Panc1 (cell line): ENCODE data around the gene IL31RA. TPM values are rescaled to one million over a fixed set of nuclear protein-coding genes. Genes with fewer than 3 reads are reported as not detected.

Experiments
- ATAC-seq: fragments of 200-7000 bp; cut with Tn5 transposase; 2 replicates; pipeline ENCODE4 v1.9.1; 2020; ENCODE audit warnings: mild to moderate bottlenecking, moderate library complexity
- BruUV-seq: library from RNA; stranded (reverse); fragments of 400-500 nt; replicated peaks from 2 replicates; lab custom pipeline; 2021; lab: Mats Ljungman, UMichigan
- CTCF ChIA-PET: fragments of 300-600 bp; sonication (Branson Sonifier 250); formaldehyde crosslinking; loops from one replicate; lab custom pipeline; 2022; ENCODE audit warnings: antibody characterized with exemption; lab: Charles Lee
- POLR2A ChIA-PET: fragments of 300-600 bp; sonication (Branson Sonifier 250); formaldehyde crosslinking; loops from one replicate; lab custom pipeline; 2022; ENCODE audit warnings: antibody characterized with exemption; lab: Charles Lee
- DNase-seq: peaks from one replicate; pipeline ENCODE4 v3.0.0-alpha.2; 2010; ENCODE audit warnings: low read depth, low spot score
- H3K27ac ChIP-seq: 2 replicates; pipeline ENCODE4 v1.5.1; 2011; ENCODE audit warnings: mild to moderate bottlenecking, low read length, inconsistent platforms
- H3K27me3 ChIP-seq: fragments of 200-500 bp; sonication (Bioruptor generic); 2 replicates; pipeline ENCODE4 v1.6.0; 2014; ENCODE audit warnings: low read length, inconsistent platforms; ENCODE audit not compliant: control insufficient read depth, insufficient read depth
- H3K36me3 ChIP-seq: fragments of 200-500 bp; sonication (Bioruptor generic); 2 replicates; pipeline ENCODE4 v1.5.1; 2014; ENCODE audit warnings: inconsistent platforms, mild to moderate bottlenecking, low read length, moderate library complexity; ENCODE audit not compliant: control insufficient read depth, insufficient read depth
- H3K4me1 ChIP-seq: 2 replicates; pipeline ENCODE4 v1.5.1; 2011; ENCODE audit warnings: inconsistent platforms, mild to moderate bottlenecking, low read length, moderate library complexity; ENCODE audit not compliant: control insufficient read depth, insufficient read depth
- H3K4me3 ChIP-seq, 2 experiments: 2 replicates each; pipeline ENCODE4 v1.5.1; 2011 to 2012; ENCODE audit warnings: low read depth in 2 of 2, low read length in 2 of 2, mild to moderate bottlenecking in 2 of 2, inconsistent platforms in 1 of 2, moderate library complexity in 1 of 2
- H3K9me3 ChIP-seq: fragments of 200-500 bp; sonication (Bioruptor generic); 2 replicates; pipeline ENCODE4 v1.5.1; 2014; ENCODE audit warnings: low read depth, mild to moderate bottlenecking, inconsistent platforms, low read length, moderate library complexity; ENCODE audit not compliant: control insufficient read depth, insufficient read depth
- POLR2AphosphoS5 ChIP-seq: IDR thresholded peaks from 2 replicates; pipeline ENCODE4 v1.6.1; 2012; ENCODE audit warnings: mild to moderate bottlenecking, low read depth, low read length, moderate library complexity
- SIN3A ChIP-seq: IDR thresholded peaks from 2 replicates; pipeline ENCODE4 v1.6.1; 2012; ENCODE audit warnings: low read depth, mild to moderate bottlenecking, low read length, moderate library complexity, borderline replicate concordance; ENCODE audit not compliant: insufficient read depth
- TCF7L2 ChIP-seq: IDR thresholded peaks from 2 replicates; pipeline ENCODE4 v1.6.1; 2011; ENCODE audit warnings: mild to moderate bottlenecking, low read depth, low read length, inconsistent platforms
- in situ Hi-C: cut with HindIII; loops from 2 replicates; pipeline ENCODE4 v1.10.0; 2016; ENCODE audit warnings: low sequenced_read_pairs, low pct_unique_long_range_greater_than_20kb
- intact Hi-C: fragments of 100-400 bp; cut with micrococcal nuclease; formaldehyde crosslinking; loops from one replicate; pipeline ENCODE4 v1.10.0; 2022; ENCODE audit not compliant: unreplicated experiment
- total RNA-seq: library from RNA; stranded (reverse); gene quantifications from one replicate; pipeline ENCODE4 v1.2.1, GENCODE V29; 2021; ENCODE audit not compliant: unreplicated experiment
- TF ChIP-seq, protein P1 (sequence below): fragments of 450-650 bp; IDR thresholded peaks from 2 replicates; pipeline ENCODE4 v1.5.1; 2017; ENCODE audit warnings: mild to moderate bottlenecking
- TF ChIP-seq, protein P2 (sequence below), 2 experiments: IDR thresholded peaks; 2 replicates each; pipeline ENCODE4 v1.6.1; 2011 to 2012; ENCODE audit warnings: low read depth in 2 of 2, control low read depth in 1 of 2, low read length in 1 of 2, mild to moderate bottlenecking in 1 of 2, moderate library complexity in 1 of 2; ENCODE audit not compliant: insufficient read depth in 1 of 2

IL31RA gene
- total RNA-seq, 1 experiment from 2014 or later: 3.1 TPM

DNA sequence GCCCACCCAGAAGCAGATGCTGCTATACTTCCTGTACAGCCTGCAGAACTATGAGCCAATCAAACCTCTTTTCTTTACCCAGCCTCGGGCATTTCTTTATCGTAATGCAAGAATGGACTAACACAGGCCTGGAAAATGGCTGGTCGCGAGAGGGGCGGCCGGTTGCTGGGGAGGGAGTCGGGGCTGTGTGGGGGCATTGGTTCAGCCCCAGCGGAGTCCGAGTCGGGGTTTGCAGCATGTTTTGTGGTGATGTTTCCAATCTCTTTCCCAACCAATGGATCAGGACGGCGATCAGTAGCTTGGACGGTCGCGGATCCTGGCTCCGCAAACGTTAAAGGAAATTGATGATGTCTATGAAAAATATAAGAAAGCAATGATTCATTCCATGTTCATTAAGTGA is 18.7 kb upstream of the IL31RA start:
- CTCF ChIA-PET: no interaction called here

DNA sequence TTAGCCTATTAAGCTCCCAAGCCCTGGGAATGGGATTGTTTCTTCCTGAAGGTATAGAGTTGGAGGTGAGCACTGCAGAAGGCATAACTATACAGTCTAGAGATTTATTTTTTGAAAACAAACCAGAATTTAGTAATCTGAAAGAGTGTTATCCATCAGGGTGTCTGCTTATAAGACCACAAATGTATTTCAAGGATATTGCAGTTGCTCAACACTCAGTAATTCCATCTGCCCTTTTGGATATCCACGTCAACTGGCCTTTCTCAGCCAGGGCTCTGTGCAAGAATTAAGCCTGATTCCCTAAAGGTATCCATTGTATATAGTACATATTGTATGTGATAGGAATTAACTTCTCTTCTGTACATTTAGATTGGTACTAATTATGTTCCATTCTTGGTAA is 15.0 kb upstream of the IL31RA start:
- no peak for TF ChIP-seq TCF7L2
- TF ChIP-seq, protein P1, sequence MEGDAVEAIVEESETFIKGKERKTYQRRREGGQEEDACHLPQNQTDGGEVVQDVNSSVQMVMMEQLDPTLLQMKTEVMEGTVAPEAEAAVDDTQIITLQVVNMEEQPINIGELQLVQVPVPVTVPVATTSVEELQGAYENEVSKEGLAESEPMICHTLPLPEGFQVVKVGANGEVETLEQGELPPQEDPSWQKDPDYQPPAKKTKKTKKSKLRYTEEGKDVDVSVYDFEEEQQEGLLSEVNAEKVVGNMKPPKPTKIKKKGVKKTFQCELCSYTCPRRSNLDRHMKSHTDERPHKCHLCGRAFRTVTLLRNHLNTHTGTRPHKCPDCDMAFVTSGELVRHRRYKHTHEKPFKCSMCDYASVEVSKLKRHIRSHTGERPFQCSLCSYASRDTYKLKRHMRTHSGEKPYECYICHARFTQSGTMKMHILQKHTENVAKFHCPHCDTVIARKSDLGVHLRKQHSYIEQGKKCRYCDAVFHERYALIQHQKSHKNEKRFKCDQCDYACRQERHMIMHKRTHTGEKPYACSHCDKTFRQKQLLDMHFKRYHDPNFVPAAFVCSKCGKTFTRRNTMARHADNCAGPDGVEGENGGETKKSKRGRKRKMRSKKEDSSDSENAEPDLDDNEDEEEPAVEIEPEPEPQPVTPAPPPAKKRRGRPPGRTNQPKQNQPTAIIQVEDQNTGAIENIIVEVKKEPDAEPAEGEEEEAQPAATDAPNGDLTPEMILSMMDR: no peak
- no peak for TF ChIP-seq POLR2AphosphoS5
- TF ChIP-seq SIN3A: no peak
- TF ChIP-seq, protein P2, sequence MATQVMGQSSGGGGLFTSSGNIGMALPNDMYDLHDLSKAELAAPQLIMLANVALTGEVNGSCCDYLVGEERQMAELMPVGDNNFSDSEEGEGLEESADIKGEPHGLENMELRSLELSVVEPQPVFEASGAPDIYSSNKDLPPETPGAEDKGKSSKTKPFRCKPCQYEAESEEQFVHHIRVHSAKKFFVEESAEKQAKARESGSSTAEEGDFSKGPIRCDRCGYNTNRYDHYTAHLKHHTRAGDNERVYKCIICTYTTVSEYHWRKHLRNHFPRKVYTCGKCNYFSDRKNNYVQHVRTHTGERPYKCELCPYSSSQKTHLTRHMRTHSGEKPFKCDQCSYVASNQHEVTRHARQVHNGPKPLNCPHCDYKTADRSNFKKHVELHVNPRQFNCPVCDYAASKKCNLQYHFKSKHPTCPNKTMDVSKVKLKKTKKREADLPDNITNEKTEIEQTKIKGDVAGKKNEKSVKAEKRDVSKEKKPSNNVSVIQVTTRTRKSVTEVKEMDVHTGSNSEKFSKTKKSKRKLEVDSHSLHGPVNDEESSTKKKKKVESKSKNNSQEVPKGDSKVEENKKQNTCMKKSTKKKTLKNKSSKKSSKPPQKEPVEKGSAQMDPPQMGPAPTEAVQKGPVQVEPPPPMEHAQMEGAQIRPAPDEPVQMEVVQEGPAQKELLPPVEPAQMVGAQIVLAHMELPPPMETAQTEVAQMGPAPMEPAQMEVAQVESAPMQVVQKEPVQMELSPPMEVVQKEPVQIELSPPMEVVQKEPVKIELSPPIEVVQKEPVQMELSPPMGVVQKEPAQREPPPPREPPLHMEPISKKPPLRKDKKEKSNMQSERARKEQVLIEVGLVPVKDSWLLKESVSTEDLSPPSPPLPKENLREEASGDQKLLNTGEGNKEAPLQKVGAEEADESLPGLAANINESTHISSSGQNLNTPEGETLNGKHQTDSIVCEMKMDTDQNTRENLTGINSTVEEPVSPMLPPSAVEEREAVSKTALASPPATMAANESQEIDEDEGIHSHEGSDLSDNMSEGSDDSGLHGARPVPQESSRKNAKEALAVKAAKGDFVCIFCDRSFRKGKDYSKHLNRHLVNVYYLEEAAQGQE (IDR thresholded peaks at IDR 0.05; ENCODE audit: insufficient read depth in 1 of 2, low read depth in 2 of 2, low read length in 1 of 2): no peak
- in situ Hi-C loops: no loop called here
- Histone ChIP-seq H3K4me1 (no peaks in the 10 kb centered on the region), H3K4me3 (no peak overlapping the region), H3K9me3 (no peaks in the 10 kb centered on the region; the same call in 1 of the 2 replicates), H3K27me3 (no peaks in the 10 kb centered on the region), H3K36me3 (no peaks in the 10 kb centered on the region), H3K27ac (no peak overlapping the region)
- CTCF ChIA-PET: no interaction called here
- POLR2A ChIA-PET: no interaction called here
- intact Hi-C loops: no loop called here
- DNase-seq (no peak), ATAC-seq (no peak)
- BruUV-seq: no TSS peak

More for the DNA sequence above, 18.7 kb upstream of the IL31RA start:
- Histone ChIP-seq H3K9me3 (no peaks in the 10 kb centered on the region; the same call in 1 of the 2 replicates), H3K27me3 (no peaks in the 10 kb centered on the region), H3K4me3 (no peak overlapping the region), H3K4me1 (no peaks in the 10 kb centered on the region), H3K27ac (no peak overlapping the region), H3K36me3 (no peaks in the 10 kb centered on the region)
- intact Hi-C loops: no loop called here
- DNase-seq (no peak), ATAC-seq (no peak)
- POLR2A ChIA-PET: no interaction called here
- no TSS peak for BruUV-seq
- TF ChIP-seq, protein P1: no peak
- no peak for TF ChIP-seq TCF7L2
- TF ChIP-seq, protein P2 (IDR thresholded peaks at IDR 0.05; ENCODE audit: insufficient read depth in 1 of 2, low read depth in 2 of 2, low read length in 1 of 2): no peak
- TF ChIP-seq SIN3A: no peak
- TF ChIP-seq POLR2AphosphoS5: no peak
- in situ Hi-C loops: no loop called here
